A673 (cell line): ENCODE data around the gene METTL1. TPM values are rescaled to one million over a fixed set of nuclear protein-coding genes. Genes with fewer than 3 reads are reported as not detected.
A peak's percentile ranks its signal among the peaks of the same experiment; 100 is the strongest.

Experiments
- BruUV-seq: library from RNA; stranded (reverse); fragments of 400-500 nt; replicated peaks from 2 replicates; lab custom pipeline; 2021; lab: Mats Ljungman, UMichigan
- CTCF ChIA-PET: fragments of 300-600 bp; sonication (Branson Sonifier 250); formaldehyde crosslinking; loops from one replicate; lab custom pipeline; 2022; ENCODE audit warnings: antibody characterized with exemption; lab: Charles Lee
- POLR2A ChIA-PET: fragments of 300-600 bp; sonication (Branson Sonifier 250); formaldehyde crosslinking; loops from one replicate; lab custom pipeline; 2022; ENCODE audit warnings: antibody characterized with exemption; ENCODE audit not compliant: low non-redundant PET; lab: Charles Lee
- DNase-seq: peaks from one replicate; pipeline ENCODE4 v3.0.0-alpha.2; 2015; ENCODE audit warnings: low spot score
- H3K27ac ChIP-seq: fragments of 200-600 bp; sonication (generic); 2 replicates; pipeline ENCODE4 v1.5.1; 2016; ENCODE audit warnings: mixed run types, low read depth, mild to moderate bottlenecking, mixed read lengths, antibody characterized with exemption, low read length; ENCODE audit not compliant: poor library complexity, severe bottlenecking
- H3K27me3 ChIP-seq: fragments of 200-600 bp; sonication (generic); replicated peaks from 2 replicates; pipeline ENCODE4 v1.6.1; 2017; ENCODE audit warnings: mixed run types, low read depth, mild to moderate bottlenecking, mixed read lengths, antibody characterized with exemption, low read length; ENCODE audit not compliant: insufficient read depth, poor library complexity
- H3K36me3 ChIP-seq: fragments of 200-600 bp; sonication (generic); 2 replicates; pipeline ENCODE4 v1.6.1; 2016; ENCODE audit warnings: mixed run types, mild to moderate bottlenecking, mixed read lengths, antibody characterized with exemption, low read length; ENCODE audit not compliant: insufficient read depth, poor library complexity, severe bottlenecking
- H3K4me1 ChIP-seq: fragments of 200-600 bp; sonication (generic); 2 replicates; pipeline ENCODE4 v1.6.1; 2017; ENCODE audit warnings: mixed run types, mild to moderate bottlenecking, mixed read lengths, antibody characterized with exemption, low read length; ENCODE audit not compliant: insufficient read depth, poor library complexity, severe bottlenecking
- H3K4me3 ChIP-seq: fragments of 200-600 bp; sonication (generic); 2 replicates; pipeline ENCODE4 v1.5.1; 2016; ENCODE audit warnings: low read depth, mixed run types, mild to moderate bottlenecking, mixed read lengths, low read length; ENCODE audit not compliant: poor library complexity, severe bottlenecking
- H3K9me3 ChIP-seq: fragments of 200-600 bp; sonication (generic); 2 replicates; pipeline ENCODE4 v1.6.1; 2016; ENCODE audit warnings: mixed run types, low read depth, mild to moderate bottlenecking, mixed read lengths, antibody characterized with exemption, low read length; ENCODE audit not compliant: poor library complexity, severe bottlenecking
- EZH2 ChIP-seq: fragments of 200-600 bp; sonication (generic); IDR thresholded peaks from 2 replicates; pipeline ENCODE4 v1.6.1; 2017; ENCODE audit warnings: borderline replicate concordance, low read depth, mild to moderate bottlenecking, mixed read lengths, antibody characterized with exemption, low read length; ENCODE audit not compliant: poor library complexity, severe bottlenecking
- intact Hi-C: fragments of 100-400 bp; cut with micrococcal nuclease; formaldehyde crosslinking; loops from one replicate; pipeline ENCODE4 v1.10.0; 2022; ENCODE audit not compliant: unreplicated experiment
- total RNA-seq: library from RNA; stranded (reverse); gene quantifications from 2 replicates; pipeline ENCODE4 v1.2.3, GENCODE V29; 2021
- TF ChIP-seq, protein P1 (sequence below): fragments of 300-800, 200-600 bp; sonication (generic); conservative IDR thresholded peaks from 2 replicates; pipeline ENCODE4 v1.5.1; 2017; ENCODE audit warnings: low read depth, mild to moderate bottlenecking, antibody characterized with exemption, low read length, moderate library complexity, mixed read lengths

METTL1 gene
- total RNA-seq, 1 experiment from 2014 or later, result 55.6 TPM

GRCh38 chr12:57764662-57765002 is 7.3 kb downstream of the METTL1 start:
- CTCF ChIA-PET, result no interaction called here
- TF ChIP-seq, protein P1, sequence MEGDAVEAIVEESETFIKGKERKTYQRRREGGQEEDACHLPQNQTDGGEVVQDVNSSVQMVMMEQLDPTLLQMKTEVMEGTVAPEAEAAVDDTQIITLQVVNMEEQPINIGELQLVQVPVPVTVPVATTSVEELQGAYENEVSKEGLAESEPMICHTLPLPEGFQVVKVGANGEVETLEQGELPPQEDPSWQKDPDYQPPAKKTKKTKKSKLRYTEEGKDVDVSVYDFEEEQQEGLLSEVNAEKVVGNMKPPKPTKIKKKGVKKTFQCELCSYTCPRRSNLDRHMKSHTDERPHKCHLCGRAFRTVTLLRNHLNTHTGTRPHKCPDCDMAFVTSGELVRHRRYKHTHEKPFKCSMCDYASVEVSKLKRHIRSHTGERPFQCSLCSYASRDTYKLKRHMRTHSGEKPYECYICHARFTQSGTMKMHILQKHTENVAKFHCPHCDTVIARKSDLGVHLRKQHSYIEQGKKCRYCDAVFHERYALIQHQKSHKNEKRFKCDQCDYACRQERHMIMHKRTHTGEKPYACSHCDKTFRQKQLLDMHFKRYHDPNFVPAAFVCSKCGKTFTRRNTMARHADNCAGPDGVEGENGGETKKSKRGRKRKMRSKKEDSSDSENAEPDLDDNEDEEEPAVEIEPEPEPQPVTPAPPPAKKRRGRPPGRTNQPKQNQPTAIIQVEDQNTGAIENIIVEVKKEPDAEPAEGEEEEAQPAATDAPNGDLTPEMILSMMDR, result no peak
- no peak for TF ChIP-seq EZH2
- POLR2A ChIA-PET, result interaction anchor here (0.6 kb wide), 1 partner anchor 23 kb away, joined by 3 read pairs; no protein-coding TSS in a partner anchor
- Histone ChIP-seq H3K27me3 (peaks cover 30% of the 10 kb centered on the region), H3K4me1 (peaks cover 31% of the 10 kb centered on the region), H3K36me3 (peaks cover 6% of the 10 kb centered on the region), H3K4me3 (peak overlapping the region; percentile 40), H3K27ac (no peak overlapping the region), H3K9me3 (no peaks in the 10 kb centered on the region)
- intact Hi-C loops, result no loop called here
- no peak for DNase-seq
- BruUV-seq, result no TSS peak

GRCh38 chr12:57763881-57764661 is 7.8 kb downstream of the METTL1 start:
- peaks cover 2% of the 10 kb centered on the region for H3K36me3 ChIP-seq
- BruUV-seq, result no TSS peak
- POLR2A ChIA-PET, result interaction anchor here (0.6 kb wide), 1 partner anchor 23 kb away, joined by 3 read pairs; no protein-coding TSS in a partner anchor

GRCh38 chr12:57762463-57762862 is 9.4 kb downstream of the METTL1 start:
- no peak for TF ChIP-seq EZH2
- H3K36me3 ChIP-seq, result peaks cover 6% of the 10 kb centered on the region
- peaks cover 30% of the 10 kb centered on the region for H3K27me3 ChIP-seq
- no peaks in the 10 kb centered on the region for H3K9me3 ChIP-seq
- BruUV-seq, result no TSS peak
- CTCF ChIA-PET, result no interaction called here
- POLR2A ChIA-PET, result no interaction called here
- no peak overlapping the region for H3K27ac ChIP-seq
- peaks cover 28% of the 10 kb centered on the region for H3K4me1 ChIP-seq
- H3K4me3 ChIP-seq, result no peak overlapping the region
- intact Hi-C loops, result no loop called here
- DNase-seq, result no peak

More at GRCh38 chr12:57763881-57764661, 7.8 kb downstream of the METTL1 start:
- H3K9me3 ChIP-seq, result no peaks in the 10 kb centered on the region
- H3K27me3 ChIP-seq, result peaks cover 30% of the 10 kb centered on the region
- CTCF ChIA-PET, result no interaction called here
- H3K27ac ChIP-seq, result no peak overlapping the region
- peaks cover 31% of the 10 kb centered on the region for H3K4me1 ChIP-seq
- DNase-seq, result no peak
- intact Hi-C loops, result no loop called here
- TF ChIP-seq EZH2, result no peak
- TF ChIP-seq, protein P1, result no peak
- H3K4me3 ChIP-seq, result no peak overlapping the region
